C4-2B (cell line): ENCODE data around the gene PRPF39.

ENCODE experiments used
- CTCF ChIP-seq: fragments of 450-650 bp; conservative IDR thresholded peaks from 2 replicates; pipeline ENCODE4 v1.5.1; 2017; ENCODE audit warnings: mild to moderate bottlenecking
- ZFX ChIP-seq: fragments of 450-650 bp; IDR thresholded peaks from 2 replicates; pipeline ENCODE4 v1.6.1; 2017

- TF ChIP-seq CTCF = no peak
- TF ChIP-seq ZFX = no peak
Measured at GRCh38 chr14:45095143-45095542, 11.2 kb downstream of the PRPF39 start.
